GM23248 (cell line): ENCODE results near the gene POU3F3.

ENCODE experiments used
- EZH2 ChIP-seq: fragments of 200-600 bp; sonication (generic); IDR thresholded peaks from 2 replicates; pipeline ENCODE4 v1.6.1; 2018; ENCODE audit warnings: antibody characterized with exemption, mild to moderate bottlenecking; ENCODE audit not compliant: insufficient read depth, poor library complexity, severe bottlenecking
- EZH2phosphoT487 ChIP-seq: fragments of 200-600 bp; sonication (generic); IDR thresholded peaks from 2 replicates; pipeline ENCODE4 v1.6.1; 2018; ENCODE audit warnings: antibody characterized with exemption, moderate library complexity, mild to moderate bottlenecking, low read depth; ENCODE audit not compliant: insufficient read depth

- TF ChIP-seq EZH2 (no peak), EZH2phosphoT487 (no peak)
Observed at GRCh38 chr2:104845552-104845931, 8.4 kb upstream of the POU3F3 start.
